HL-60 (cell line): ENCODE data around the gene ZFP92.

ENCODE experiments used
- DNase-seq, 2 experiments: peaks; one replicate each; pipeline ENCODE4 v3.0.0-alpha.2; 2010 to 2020; ENCODE audit warnings: low read depth in 1 of 2, low spot score in 1 of 2
- H3K27ac ChIP-seq: fragments of 250-450 bp; sonication (Bioruptor Pico); replicated peaks from 2 replicates; pipeline ENCODE4 v1.5.1; 2020; ENCODE audit warnings: mild to moderate bottlenecking, moderate library complexity
- H3K27me3 ChIP-seq: fragments of 250-450 bp; sonication (Bioruptor Pico); 2 replicates; pipeline ENCODE4 v1.5.1; 2021; ENCODE audit warnings: mild to moderate bottlenecking, moderate library complexity; ENCODE audit not compliant: insufficient read depth, poor library complexity, severe bottlenecking
- H3K4me3 ChIP-seq: replicated peaks from 2 replicates; pipeline ENCODE4 v1.5.1; 2011; ENCODE audit warnings: mild to moderate bottlenecking, control low read depth, low read length; ENCODE audit not compliant: insufficient read depth
- CTCF ChIP-seq: IDR thresholded peaks from one replicate; pipeline ENCODE4 v1.5.1; 2011; ENCODE audit warnings: low read length, control low read depth, inconsistent platforms; ENCODE audit not compliant: insufficient read depth
- GABPA ChIP-seq: IDR thresholded peaks from 2 replicates; pipeline ENCODE4 v1.6.1; 2012; ENCODE audit warnings: low read depth
- POLR2AphosphoS5 ChIP-seq: IDR thresholded peaks from 2 replicates; pipeline ENCODE4 v1.6.1; 2012; ENCODE audit warnings: low read depth
- REST ChIP-seq: IDR thresholded peaks from 2 replicates; pipeline ENCODE4 v1.6.1; 2012; ENCODE audit warnings: low read depth; ENCODE audit not compliant: insufficient replicate concordance
- SPI1 ChIP-seq: IDR thresholded peaks from 2 replicates; pipeline ENCODE4 v1.6.1; 2012; ENCODE audit warnings: low read depth, mild to moderate bottlenecking, borderline replicate concordance

The ZFP92 gene

GRCh38 chrX:153416781-153417450 lies 5.6 kb downstream of the ZFP92 start:
- no peak for DNase-seq
- no peak for TF ChIP-seq GABPA
- no peak for TF ChIP-seq CTCF
- no peak for TF ChIP-seq POLR2AphosphoS5
- no peak for TF ChIP-seq SPI1
- TF ChIP-seq REST = no peak
- no peak overlapping the region for H3K27ac ChIP-seq
- H3K27me3 ChIP-seq = no peaks in the 10 kb centered on the region
- no peak overlapping the region for H3K4me3 ChIP-seq

GRCh38 chrX:153417637-153418036 lies 6.4 kb downstream of the ZFP92 start:
- Histone ChIP-seq H3K4me3 (no peak overlapping the region), H3K27ac (no peak overlapping the region), H3K27me3 (no peaks in the 10 kb centered on the region)
- no peak for TF ChIP-seq SPI1
- TF ChIP-seq POLR2AphosphoS5 = no peak
- no peak for TF ChIP-seq GABPA
- no peak for TF ChIP-seq CTCF
- TF ChIP-seq REST = no peak
- no peak for DNase-seq

- H3K27ac ChIP-seq = no peak overlapping the region
- TF ChIP-seq CTCF (no peak), SPI1 (no peak), REST (no peak), POLR2AphosphoS5 (no peak), GABPA (no peak)
- H3K4me3 ChIP-seq = no peak overlapping the region
- no peaks in the 10 kb centered on the region for H3K27me3 ChIP-seq
- DNase-seq = no peak
Measured at GRCh38 chrX:153420851-153421599, 9.8 kb downstream of the ZFP92 start.
